CD4-positive, CD25-positive, alpha-beta regulatory T cell (primary cell): ENCODE measurements around the gene LRRFIP2. TPM values are rescaled to one million over a fixed set of nuclear protein-coding genes. Genes with fewer than 3 reads are reported as not detected.

ENCODE experiments used
- ATAC-seq, 2 donors: fragments of 150-1000 bp; cut with Tn5 transposase; one replicate each; pipeline ENCODE4 v1.10.0; 2021; ENCODE audit warnings: low read depth in 2 of 2, moderate number of reproducible peaks in 2 of 2, moderate library complexity in 1 of 2
- DNase-seq, 3 donors: peaks; one replicate each; pipeline versions ENCODE4 v3.0.0 to v3.0.0-alpha.2; 2012 to 2022; ENCODE audit warnings: mixed read lengths in 1 of 3
- H3K27ac ChIP-seq: one replicate; pipeline ENCODE4 v1.7.0; 2013; ENCODE audit warnings: mild to moderate bottlenecking, low read length; ENCODE audit not compliant: insufficient read depth, poor library complexity, severe bottlenecking
- H3K27me3 ChIP-seq: one replicate; pipeline ENCODE4 v1.7.0; 2013; ENCODE audit warnings: low read length; ENCODE audit not compliant: control insufficient read depth, insufficient read depth
- H3K36me3 ChIP-seq: one replicate; pipeline ENCODE4 v1.7.0; 2013; ENCODE audit warnings: mild to moderate bottlenecking, low read length, moderate library complexity; ENCODE audit not compliant: control insufficient read depth, insufficient read depth
- H3K4me1 ChIP-seq: 2 replicates; pipeline ENCODE4 v1.7.0; 2013; ENCODE audit warnings: mild to moderate bottlenecking, low read length; ENCODE audit not compliant: insufficient read depth, control insufficient read depth, poor library complexity, severe bottlenecking
- H3K4me3 ChIP-seq: one replicate; pipeline ENCODE4 v1.7.0; 2013; ENCODE audit warnings: low read depth, mild to moderate bottlenecking, low read length, moderate library complexity
- H3K9me3 ChIP-seq, 2 experiments: 1 replicate in 1 of 2; 2 replicates in 1 of 2; pipeline ENCODE4 v1.7.0; 2013; ENCODE audit warnings: low read length in 2 of 2, mild to moderate bottlenecking in 1 of 2, moderate library complexity in 1 of 2; ENCODE audit not compliant: control insufficient read depth in 2 of 2
- H3K27ac Mint-ChIP-seq, 3 donors: one replicate each; pipeline ENCODE4 v1.8.0; 2020 to 2022; ENCODE audit warnings: mild to moderate bottlenecking in 3 of 3, mixed read lengths in 3 of 3, moderate library complexity in 2 of 3
- H3K27me3 Mint-ChIP-seq: one replicate; pipeline ENCODE4 v1.8.0; 2022; ENCODE audit warnings: mild to moderate bottlenecking, mixed read lengths
- H3K36me3 Mint-ChIP-seq: one replicate; pipeline ENCODE4 v1.8.0; 2020; ENCODE audit warnings: mixed read lengths
- H3K4me1 Mint-ChIP-seq, 4 donors: one replicate each; pipeline ENCODE4 v1.8.0; 2020 to 2022; ENCODE audit warnings: mixed read lengths in 4 of 4, mild to moderate bottlenecking in 1 of 4
- H3K4me3 Mint-ChIP-seq, 4 donors: one replicate each; pipeline ENCODE4 v1.8.0; 2020 to 2022; ENCODE audit warnings: mild to moderate bottlenecking in 4 of 4, mixed read lengths in 4 of 4, moderate library complexity in 3 of 4
- H3K9me3 Mint-ChIP-seq, 7 donors: one replicate each; pipeline ENCODE4 v1.8.0; 2020 to 2022; ENCODE audit warnings: mixed read lengths in 7 of 7, mild to moderate bottlenecking in 3 of 7, moderate library complexity in 2 of 7
- polyA plus RNA-seq, 4 donors: library from polyadenylated mRNA; unstranded; fragments of 300-500 nt; fragmentation: Illumina TruSeq; gene quantifications; one replicate each; pipeline ENCODE4 v1.2.3, GENCODE V29; 2021
- total RNA-seq: library from RNA; stranded (reverse); gene quantifications from one replicate; pipeline ENCODE4 v1.2.3, GENCODE V29; 2022

Gene LRRFIP2
- total and polyA plus RNA-seq, 5 donors from 2014 or later = 14.5 to 78.5 (median 23.5) TPM

- Mint-ChIP-seq H3K36me3 (peaks cover 4% of the 10 kb centered on the region), H3K4me1 (peaks cover 13 to 40% (median 16%) of the 10 kb centered on the region in 4 donors), H3K4me3 (no peak overlapping the region), H3K9me3 (no peaks in the 10 kb centered on the region), H3K27me3 (no peaks in the 10 kb centered on the region), H3K27ac (no peak overlapping the region)
- H3K27ac ChIP-seq = no peak overlapping the region
- DNase-seq (no peak), ATAC-seq (no peak)
- H3K4me3 ChIP-seq = no peak overlapping the region
- no peaks in the 10 kb centered on the region for H3K4me1 ChIP-seq
- H3K36me3 ChIP-seq = peaks cover 5% of the 10 kb centered on the region
- no peaks in the 10 kb centered on the region for H3K27me3 ChIP-seq
- H3K9me3 ChIP-seq = no peaks in the 10 kb centered on the region
Observed at GRCh38 chr3:37183976-37184375, 9.6 kb upstream of the LRRFIP2 start.

- H3K27me3 ChIP-seq = no peaks in the 10 kb centered on the region
- H3K4me1 ChIP-seq = peaks cover under 1% of the 10 kb centered on the region
- Mint-ChIP-seq H3K4me1 (peaks cover 13 to 39% (median 17%) of the 10 kb centered on the region in 4 donors), H3K27ac (no peak overlapping the region), H3K36me3 (peaks cover 4% of the 10 kb centered on the region), H3K27me3 (no peaks in the 10 kb centered on the region), H3K4me3 (no peak overlapping the region), H3K9me3 (no peaks in the 10 kb centered on the region)
- H3K9me3 ChIP-seq = no peaks in the 10 kb centered on the region
- no peak for ATAC-seq
- peaks cover 5% of the 10 kb centered on the region for H3K36me3 ChIP-seq
- DNase-seq = no peak
- no peak overlapping the region for H3K27ac ChIP-seq
- no peak overlapping the region for H3K4me3 ChIP-seq
Observed at GRCh38 chr3:37183375-37183831, 9.0 kb upstream of the LRRFIP2 start.

GRCh38 chr3:37182816-37183215 lies 8.4 kb upstream of the LRRFIP2 start:
- peaks cover 16 to 45% (median 20%) of the 10 kb centered on the region in 4 donors for H3K4me1 Mint-ChIP-seq

GRCh38 chr3:37181756-37182155 lies 7.4 kb upstream of the LRRFIP2 start:
- no peak overlapping the region for H3K4me3 Mint-ChIP-seq
- ATAC-seq (no peak), DNase-seq (no peak)
- no peaks in the 10 kb centered on the region for H3K27me3 ChIP-seq
- H3K9me3 ChIP-seq = no peaks in the 10 kb centered on the region
- no peaks in the 10 kb centered on the region for H3K27me3 Mint-ChIP-seq
- no peaks in the 10 kb centered on the region for H3K9me3 Mint-ChIP-seq
- H3K27ac Mint-ChIP-seq = no peak overlapping the region
- peaks cover 17% of the 10 kb centered on the region for H3K4me1 ChIP-seq
- H3K36me3 Mint-ChIP-seq = peaks cover 4% of the 10 kb centered on the region
- no peak overlapping the region for H3K4me3 ChIP-seq
- no peak overlapping the region for H3K27ac ChIP-seq
- H3K4me1 Mint-ChIP-seq = peaks cover 22 to 56% (median 30%) of the 10 kb centered on the region in 4 donors
- peaks cover 5% of the 10 kb centered on the region for H3K36me3 ChIP-seq

More at GRCh38 chr3:37182816-37183215, 8.4 kb upstream of the LRRFIP2 start:
- H3K27ac Mint-ChIP-seq = peak overlapping the region in 2 of 3 donors; percentile 47 to 73
- Histone ChIP-seq H3K27me3 (no peaks in the 10 kb centered on the region), H3K4me3 (no peak overlapping the region), H3K27ac (no peak overlapping the region), H3K9me3 (no peaks in the 10 kb centered on the region), H3K4me1 (peaks cover 6% of the 10 kb centered on the region), H3K36me3 (peaks cover 5% of the 10 kb centered on the region)
- ATAC-seq (no peak), DNase-seq (no peak)
- H3K27me3 Mint-ChIP-seq = no peaks in the 10 kb centered on the region
- no peaks in the 10 kb centered on the region for H3K9me3 Mint-ChIP-seq
- peaks cover 4% of the 10 kb centered on the region for H3K36me3 Mint-ChIP-seq
- no peak overlapping the region for H3K4me3 Mint-ChIP-seq

- no peaks in the 10 kb centered on the region for H3K9me3 ChIP-seq
- peaks cover 22% of the 10 kb centered on the region for H3K4me1 ChIP-seq
- Mint-ChIP-seq H3K9me3 (no peaks in the 10 kb centered on the region), H3K36me3 (peaks cover 4% of the 10 kb centered on the region), H3K4me1 (peaks cover 32 to 68% (median 39%) of the 10 kb centered on the region in 4 donors), H3K27me3 (no peaks in the 10 kb centered on the region), H3K27ac (peak overlapping the region in 1 of 3 donors; percentile 18), H3K4me3 (peak overlapping the region in 2 of 4 donors; percentile 43 to 77)
- ATAC-seq = no peak
- no peak for DNase-seq
- no peaks in the 10 kb centered on the region for H3K27me3 ChIP-seq
- no peak overlapping the region for H3K27ac ChIP-seq
- no peak overlapping the region for H3K4me3 ChIP-seq
- peaks cover 5% of the 10 kb centered on the region for H3K36me3 ChIP-seq
Observed at GRCh38 chr3:37179144-37179967, 5.0 kb upstream of the LRRFIP2 start.

GRCh38 chr3:37173806-37174205 lies 576 bp downstream of the LRRFIP2 start:
- Histone ChIP-seq H3K27me3 (no peaks in the 10 kb centered on the region), H3K27ac (no peak overlapping the region), H3K9me3 (no peaks in the 10 kb centered on the region), H3K4me1 (peaks cover 29% of the 10 kb centered on the region), H3K4me3 (peak overlapping the region; percentile 92), H3K36me3 (peaks cover 16% of the 10 kb centered on the region)
- peak overlapping the region in 3 of 4 donors; percentile 15 to 98 (median 92) for H3K4me3 Mint-ChIP-seq
- H3K9me3 Mint-ChIP-seq = no peaks in the 10 kb centered on the region
- peaks cover 10% of the 10 kb centered on the region for H3K36me3 Mint-ChIP-seq
- H3K4me1 Mint-ChIP-seq = peaks cover 36 to 65% (median 55%) of the 10 kb centered on the region in 4 donors
- no peak overlapping the region for H3K27ac Mint-ChIP-seq
- DNase-seq (no peak), ATAC-seq (no peak)
- H3K27me3 Mint-ChIP-seq = no peaks in the 10 kb centered on the region

- peaks cover 12% of the 10 kb centered on the region for H3K4me1 ChIP-seq
- ATAC-seq (no peak), DNase-seq (no peak)
- H3K27ac ChIP-seq = no peak overlapping the region
- H3K4me3 ChIP-seq = no peak overlapping the region
- Mint-ChIP-seq H3K27ac (peak overlapping the region in 2 of 3 donors; percentile 24 to 54), H3K4me1 (peaks cover 30 to 54% (median 44%) of the 10 kb centered on the region in 4 donors), H3K4me3 (no peak overlapping the region), H3K27me3 (no peaks in the 10 kb centered on the region), H3K9me3 (no peaks in the 10 kb centered on the region), H3K36me3 (peaks cover 10% of the 10 kb centered on the region)
- no peaks in the 10 kb centered on the region for H3K9me3 ChIP-seq
- no peaks in the 10 kb centered on the region for H3K27me3 ChIP-seq
- H3K36me3 ChIP-seq = peaks cover 18% of the 10 kb centered on the region
Observed at GRCh38 chr3:37171144-37171543, 3.2 kb downstream of the LRRFIP2 start.
